Measurements from ENCODE around the gene RTN4RL1.

DNA sequence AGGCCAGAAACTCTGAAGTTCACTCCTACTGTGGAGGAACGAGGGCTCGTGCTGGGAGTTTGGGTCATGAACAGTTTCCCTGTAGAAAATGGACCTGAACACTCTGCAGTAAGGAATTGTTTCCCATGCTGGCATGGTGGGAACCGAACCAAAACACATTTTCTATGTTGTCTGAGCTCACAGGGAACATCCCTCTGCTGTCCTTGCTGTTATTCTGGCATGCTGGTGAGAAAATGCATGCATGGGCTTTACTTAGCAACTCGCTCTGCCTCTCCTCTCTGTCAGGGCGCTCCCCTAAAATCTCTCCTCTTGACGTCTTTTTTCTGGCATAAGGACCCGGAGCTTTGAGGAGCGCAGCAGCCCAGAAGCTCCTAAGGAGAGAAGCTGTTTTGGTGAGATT, 5.4 kb downstream of the RTN4RL1 start:
- TF ChIP-seq, protein P1, sequence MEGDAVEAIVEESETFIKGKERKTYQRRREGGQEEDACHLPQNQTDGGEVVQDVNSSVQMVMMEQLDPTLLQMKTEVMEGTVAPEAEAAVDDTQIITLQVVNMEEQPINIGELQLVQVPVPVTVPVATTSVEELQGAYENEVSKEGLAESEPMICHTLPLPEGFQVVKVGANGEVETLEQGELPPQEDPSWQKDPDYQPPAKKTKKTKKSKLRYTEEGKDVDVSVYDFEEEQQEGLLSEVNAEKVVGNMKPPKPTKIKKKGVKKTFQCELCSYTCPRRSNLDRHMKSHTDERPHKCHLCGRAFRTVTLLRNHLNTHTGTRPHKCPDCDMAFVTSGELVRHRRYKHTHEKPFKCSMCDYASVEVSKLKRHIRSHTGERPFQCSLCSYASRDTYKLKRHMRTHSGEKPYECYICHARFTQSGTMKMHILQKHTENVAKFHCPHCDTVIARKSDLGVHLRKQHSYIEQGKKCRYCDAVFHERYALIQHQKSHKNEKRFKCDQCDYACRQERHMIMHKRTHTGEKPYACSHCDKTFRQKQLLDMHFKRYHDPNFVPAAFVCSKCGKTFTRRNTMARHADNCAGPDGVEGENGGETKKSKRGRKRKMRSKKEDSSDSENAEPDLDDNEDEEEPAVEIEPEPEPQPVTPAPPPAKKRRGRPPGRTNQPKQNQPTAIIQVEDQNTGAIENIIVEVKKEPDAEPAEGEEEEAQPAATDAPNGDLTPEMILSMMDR (IDR thresholded peaks at IDR 0.05) = no peak
- TF ChIP-seq POLR2AphosphoS5 (IDR thresholded peaks at IDR 0.05) = no peak
